T-helper 2 cell treated with Interferon-gamma antibody and Interleukin-4, amounts not matched to agents 5 μg/mL and 100 μg/mL, for 36 hours (primary cell): Measurements from ENCODE around the gene ITPR1.
A peak's percentile ranks its signal among the peaks of the same experiment; 100 is the strongest.

ENCODE experiments used
- DNase-seq: peaks from one replicate; pipeline ENCODE4 v3.0.0; 2021; ENCODE audit warnings: low spot score
- H3K27ac Mint-ChIP-seq: one replicate; pipeline ENCODE4 v1.8.0; 2021; ENCODE audit warnings: mild to moderate bottlenecking, mixed read lengths
- H3K27me3 Mint-ChIP-seq: one replicate; pipeline ENCODE4 v1.8.0; 2021; ENCODE audit warnings: low read depth, mixed read lengths
- H3K36me3 Mint-ChIP-seq: one replicate; pipeline ENCODE4 v1.8.0; 2021; ENCODE audit warnings: low read depth, mixed read lengths
- H3K4me1 Mint-ChIP-seq: one replicate; pipeline ENCODE4 v1.8.0; 2021; ENCODE audit warnings: low read depth, mixed read lengths
- H3K4me3 Mint-ChIP-seq: one replicate; pipeline ENCODE4 v1.8.0; 2022; ENCODE audit warnings: mild to moderate bottlenecking, moderate library complexity, mixed read lengths
- H3K9me3 Mint-ChIP-seq: one replicate; pipeline ENCODE4 v1.8.0; 2021; ENCODE audit warnings: mixed read lengths

ITPR1 gene

GRCh38 chr3:4467522-4467867 is 25.7 kb upstream of the ITPR1 start:
- no peaks in the 10 kb centered on the region for H3K9me3 Mint-ChIP-seq
- no peak for DNase-seq
- H3K36me3 Mint-ChIP-seq = no peaks in the 10 kb centered on the region
- peak overlapping the region; percentile 93 for H3K27ac Mint-ChIP-seq
- no peaks in the 10 kb centered on the region for H3K27me3 Mint-ChIP-seq
- peaks cover 9% of the 10 kb centered on the region for H3K4me1 Mint-ChIP-seq
- peak overlapping the region; percentile 94 for H3K4me3 Mint-ChIP-seq

- Mint-ChIP-seq H3K9me3 (no peaks in the 10 kb centered on the region), H3K27ac (no peak overlapping the region), H3K27me3 (peaks cover 2% of the 10 kb centered on the region), H3K4me3 (no peak overlapping the region), H3K4me1 (peaks cover 12% of the 10 kb centered on the region), H3K36me3 (no peaks in the 10 kb centered on the region)
- DNase-seq = no peak
These were observed 21.2 kb upstream of the ITPR1 start for GRCh38 chr3:4471907-4472306.

DNA sequence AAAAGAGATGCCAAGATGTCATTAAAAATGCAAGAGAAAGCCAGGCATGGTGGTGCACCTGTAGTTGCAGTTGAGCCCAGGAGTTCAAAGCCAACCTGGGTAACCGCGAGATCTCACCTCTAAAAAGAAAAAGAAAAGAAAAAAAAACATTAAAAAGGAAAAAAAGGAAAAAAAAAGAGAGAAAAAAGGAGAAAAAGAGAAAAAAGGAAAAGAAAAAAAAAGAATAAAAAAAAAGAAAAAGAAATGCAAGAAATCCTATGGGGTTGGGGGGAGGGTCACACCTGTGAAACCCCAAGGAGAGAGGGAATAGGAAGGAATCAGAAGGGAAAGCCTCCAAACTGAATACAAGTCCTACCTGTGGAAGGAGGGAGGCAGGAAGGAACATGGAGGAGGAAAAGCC is 20.8 kb upstream of the ITPR1 start:
- Mint-ChIP-seq H3K4me1 (peaks cover 9% of the 10 kb centered on the region), H3K4me3 (no peak overlapping the region), H3K36me3 (no peaks in the 10 kb centered on the region), H3K9me3 (no peaks in the 10 kb centered on the region), H3K27me3 (peaks cover 4% of the 10 kb centered on the region), H3K27ac (no peak overlapping the region)
- no peak for DNase-seq

GRCh38 chr3:4472766-4473165 is 20.4 kb upstream of the ITPR1 start:
- Mint-ChIP-seq H3K9me3 (no peaks in the 10 kb centered on the region), H3K27ac (no peak overlapping the region), H3K27me3 (peaks cover 4% of the 10 kb centered on the region), H3K36me3 (no peaks in the 10 kb centered on the region), H3K4me3 (no peak overlapping the region), H3K4me1 (peaks cover 8% of the 10 kb centered on the region)
- no peak for DNase-seq

- Mint-ChIP-seq H3K36me3 (no peaks in the 10 kb centered on the region), H3K4me1 (peaks cover 8% of the 10 kb centered on the region), H3K4me3 (peak overlapping the region; percentile 30), H3K27me3 (peaks cover 11% of the 10 kb centered on the region), H3K9me3 (no peaks in the 10 kb centered on the region), H3K27ac (no peak overlapping the region)
- peak; percentile 22 for DNase-seq
These were observed 18.3 kb upstream of the ITPR1 start for GRCh38 chr3:4474683-4475490.

- no peak for DNase-seq
- H3K4me1 Mint-ChIP-seq = peaks cover 8% of the 10 kb centered on the region
- H3K9me3 Mint-ChIP-seq = no peaks in the 10 kb centered on the region
- H3K27me3 Mint-ChIP-seq = peaks cover 12% of the 10 kb centered on the region
- no peak overlapping the region for H3K4me3 Mint-ChIP-seq
- no peak overlapping the region for H3K27ac Mint-ChIP-seq
- no peaks in the 10 kb centered on the region for H3K36me3 Mint-ChIP-seq
These were observed 17.3 kb upstream of the ITPR1 start for GRCh38 chr3:4475804-4476203.

DNA sequence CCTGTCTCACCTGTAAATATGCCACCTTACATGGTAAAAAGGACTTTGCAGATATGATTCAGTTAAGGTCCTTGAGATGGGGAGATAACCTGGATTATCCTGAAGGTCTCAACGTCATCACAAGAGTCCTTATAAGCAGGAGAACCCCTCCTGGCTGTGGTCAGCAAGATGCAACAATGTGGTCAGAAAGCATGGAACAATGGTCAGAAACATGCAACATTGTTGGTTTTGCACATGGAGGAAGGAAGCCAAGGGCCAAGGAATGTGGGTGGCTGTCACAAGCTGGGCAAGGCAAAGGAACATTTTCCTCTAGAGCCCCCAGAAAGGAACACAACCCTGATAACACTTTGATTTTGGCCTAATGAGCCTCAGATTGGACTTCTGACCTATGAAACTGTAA is 16.7 kb upstream of the ITPR1 start:
- Mint-ChIP-seq H3K4me3 (no peak overlapping the region), H3K36me3 (no peaks in the 10 kb centered on the region), H3K27ac (no peak overlapping the region), H3K27me3 (peaks cover 12% of the 10 kb centered on the region), H3K4me1 (peaks cover 8% of the 10 kb centered on the region), H3K9me3 (no peaks in the 10 kb centered on the region)
- no peak for DNase-seq

DNA sequence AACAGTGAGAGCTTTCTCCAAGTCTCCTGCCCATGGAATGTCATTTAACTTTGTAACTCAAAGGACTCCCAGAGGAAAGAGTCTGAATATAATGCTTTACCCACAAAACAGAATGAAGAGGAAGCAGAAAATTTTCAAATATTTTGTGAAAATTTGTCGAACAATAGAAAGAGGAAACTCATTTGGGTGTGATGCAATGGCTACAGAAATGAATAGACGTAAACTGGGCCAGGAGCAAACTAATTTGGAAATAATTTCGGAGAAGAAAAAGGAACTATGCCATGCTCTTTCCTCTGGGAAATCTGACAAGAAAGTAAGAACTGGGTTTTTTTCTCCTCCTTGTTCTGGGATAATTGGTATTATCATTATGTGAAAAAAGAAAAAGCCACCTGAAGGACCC is 14.9 kb upstream of the ITPR1 start:
- no peaks in the 10 kb centered on the region for H3K9me3 Mint-ChIP-seq
- no peak overlapping the region for H3K27ac Mint-ChIP-seq
- H3K27me3 Mint-ChIP-seq = peaks cover 10% of the 10 kb centered on the region

GRCh38 chr3:4491855-4492207 is 1.3 kb upstream of the ITPR1 start:
- peaks cover 8% of the 10 kb centered on the region for H3K36me3 Mint-ChIP-seq
- no peaks in the 10 kb centered on the region for H3K9me3 Mint-ChIP-seq
- no peak for DNase-seq
- no peak overlapping the region for H3K27ac Mint-ChIP-seq
- peaks cover 26% of the 10 kb centered on the region for H3K27me3 Mint-ChIP-seq
- peak overlapping the region; percentile 93 for H3K4me3 Mint-ChIP-seq
- H3K4me1 Mint-ChIP-seq = peaks cover 31% of the 10 kb centered on the region

More for the DNA sequence above, 14.9 kb upstream of the ITPR1 start:
- H3K4me1 Mint-ChIP-seq = peaks cover 8% of the 10 kb centered on the region
- no peaks in the 10 kb centered on the region for H3K36me3 Mint-ChIP-seq
- no peak for DNase-seq
- no peak overlapping the region for H3K4me3 Mint-ChIP-seq

GRCh38 chr3:4492208-4493013 is 737 bp upstream of the ITPR1 start:
- DNase-seq = peak; percentile 26
- Mint-ChIP-seq H3K4me1 (peaks cover 33% of the 10 kb centered on the region), H3K27me3 (peaks cover 26% of the 10 kb centered on the region), H3K36me3 (peaks cover 12% of the 10 kb centered on the region), H3K4me3 (peak overlapping the region; percentile 93), H3K9me3 (no peaks in the 10 kb centered on the region), H3K27ac (peak overlapping the region; percentile 56)

- peaks cover 23% of the 10 kb centered on the region for H3K27me3 Mint-ChIP-seq
- H3K4me3 Mint-ChIP-seq = peak overlapping the region; percentile 93
- peaks cover 33% of the 10 kb centered on the region for H3K4me1 Mint-ChIP-seq
- H3K36me3 Mint-ChIP-seq = peaks cover 15% of the 10 kb centered on the region
- H3K9me3 Mint-ChIP-seq = no peaks in the 10 kb centered on the region
- peak; percentile 26 for DNase-seq
- H3K27ac Mint-ChIP-seq = peak overlapping the region; percentile 85
These were observed 1.1 kb downstream of the ITPR1 start for GRCh38 chr3:4493941-4494894.

DNA sequence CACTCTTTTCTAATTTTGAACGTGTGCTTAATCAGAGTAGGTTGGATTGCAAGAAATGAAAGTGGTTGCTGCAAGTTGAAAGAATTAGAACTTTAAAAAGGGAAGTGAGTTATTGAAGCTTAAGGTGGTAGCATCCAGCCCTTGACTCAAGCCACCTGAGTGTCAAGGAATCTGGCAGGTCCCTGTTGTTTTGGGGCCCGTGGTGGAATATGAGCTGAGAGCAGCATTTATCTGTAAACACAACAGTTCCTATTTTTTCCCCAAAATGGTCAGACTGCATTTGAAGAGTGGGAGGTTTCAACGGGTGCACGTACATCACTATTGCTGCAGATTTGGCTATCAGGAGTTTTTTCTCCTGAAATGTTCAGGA is 1.7 kb downstream of the ITPR1 start:
- no peak for DNase-seq
- no peaks in the 10 kb centered on the region for H3K9me3 Mint-ChIP-seq
- H3K4me3 Mint-ChIP-seq = peak overlapping the region; percentile 93
- peaks cover 19% of the 10 kb centered on the region for H3K27me3 Mint-ChIP-seq
- H3K27ac Mint-ChIP-seq = peak overlapping the region; percentile 85
- peaks cover 33% of the 10 kb centered on the region for H3K4me1 Mint-ChIP-seq
- peaks cover 17% of the 10 kb centered on the region for H3K36me3 Mint-ChIP-seq

DNA sequence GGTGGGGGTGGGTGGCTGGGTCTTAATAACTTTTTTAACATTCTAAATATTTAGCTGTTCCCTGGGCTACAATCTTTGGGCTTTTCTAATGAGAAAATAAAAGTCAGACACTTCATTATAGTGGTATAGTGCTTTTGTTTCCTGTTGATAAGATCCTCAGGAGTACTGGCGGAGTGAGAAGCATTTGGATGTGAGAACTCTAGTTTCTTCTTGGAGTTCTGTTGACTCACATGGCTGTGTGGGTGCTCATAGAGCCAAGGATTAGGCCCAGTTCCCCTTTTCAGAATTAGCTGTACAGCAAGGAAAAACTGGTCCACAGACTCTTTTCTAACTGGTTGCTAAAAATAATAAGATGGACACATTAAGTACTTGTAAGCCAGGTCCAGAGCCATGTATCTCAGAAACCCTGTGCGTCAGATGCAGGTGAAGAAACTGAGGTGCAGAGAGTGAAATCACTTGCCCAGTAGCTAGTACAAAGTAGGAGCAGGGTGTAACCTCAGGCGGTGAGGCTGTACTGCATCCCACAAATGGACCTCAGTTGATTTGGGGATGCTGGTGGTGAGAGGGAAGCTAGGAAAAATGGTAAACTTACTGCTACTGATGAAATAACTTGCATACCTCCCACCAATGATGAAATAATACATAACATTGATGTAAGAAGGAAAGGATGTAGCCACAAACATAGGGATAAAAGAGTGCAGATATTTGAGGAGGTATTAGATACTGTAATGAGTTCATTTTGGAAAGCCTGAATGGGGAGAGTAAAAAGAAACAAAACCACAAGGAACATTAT is 2.3 kb downstream of the ITPR1 start:
- no peaks in the 10 kb centered on the region for H3K9me3 Mint-ChIP-seq
- H3K27ac Mint-ChIP-seq = peak overlapping the region; percentile 8
- peaks cover 20% of the 10 kb centered on the region for H3K36me3 Mint-ChIP-seq
- H3K27me3 Mint-ChIP-seq = peaks cover 17% of the 10 kb centered on the region
- peaks cover 34% of the 10 kb centered on the region for H3K4me1 Mint-ChIP-seq
- H3K4me3 Mint-ChIP-seq = peak overlapping the region; percentile 93
- DNase-seq = no peak
